HCT116 (cell line): Measurements from ENCODE around the gene TNFAIP3. TPM values are rescaled to one million over a fixed set of nuclear protein-coding genes. Genes with fewer than 3 reads are reported as not detected.

ENCODE experiments used
- ATAC-seq: fragments of 200-7000 bp; cut with Tn5 transposase; 2 replicates; pipeline ENCODE4 v1.9.1; 2020; ENCODE audit warnings: mild to moderate bottlenecking, moderate library complexity
- BruUV-seq: library from RNA; stranded (reverse); fragments of 400-500 nt; replicated peaks from 2 replicates; lab custom pipeline; 2021; lab: Mats Ljungman, UMichigan
- CTCF ChIA-PET: fragments of 300-600 bp; sonication (Branson Sonifier 250); formaldehyde crosslinking; loops from one replicate; lab custom pipeline; 2021; ENCODE audit warnings: antibody characterized with exemption; lab: Charles Lee
- POLR2A ChIA-PET: fragments of 300-600, 350-600 bp; sonication (Branson Sonifier 250); formaldehyde crosslinking; loops from one replicate; lab custom pipeline; 2021; ENCODE audit warnings: antibody characterized with exemption; lab: Charles Lee
- RAD21 ChIA-PET, 2 experiments: fragments of 300-600 bp; sonication (Branson Sonifier 250); formaldehyde crosslinking; loops; one replicate each; lab custom pipeline; 2023; ENCODE audit warnings: low total read pairs in 2 of 2; ENCODE audit not compliant: uncharacterized antibody in 2 of 2, unreplicated experiment in 2 of 2, low non-redundant PET in 1 of 2; lab: Charles Lee
- DNase-seq: peaks from one replicate; pipeline ENCODE4 v3.0.0-alpha.2; 2010; ENCODE audit warnings: low read depth, low spot score
- H2AFZ ChIP-seq: fragments of 200-600 bp; shearing (Covaris generic), sonication (generic); 2 replicates; pipeline ENCODE4 v1.6.1; 2017; ENCODE audit warnings: low read depth, mixed run types, mixed read lengths, antibody characterized with exemption, low read length; ENCODE audit not compliant: poor library complexity, severe bottlenecking
- H3K27ac ChIP-seq: 2 replicates; pipeline ENCODE4 v1.5.1; 2012; ENCODE audit warnings: low read depth, low read length
- H3K27me3 ChIP-seq: fragments of 200-600 bp; sonication (generic); 2 replicates; pipeline ENCODE4 v1.6.1; 2016; ENCODE audit warnings: mixed run types, low read length, mixed read lengths; ENCODE audit not compliant: insufficient read depth
- H3K36me3 ChIP-seq, 2 experiments: fragments of 200-500 bp in 1 of 2; fragments of 200-600 bp in 1 of 2; sonication (Bioruptor generic) in 1 of 2; sonication (generic) in 1 of 2; 2 replicates each; pipeline versions ENCODE4 v1.5.1 to v1.6.1; 2014 to 2016; ENCODE audit warnings: low read length in 2 of 2, inconsistent platforms in 1 of 2, mixed read lengths in 1 of 2, mixed run types in 1 of 2; ENCODE audit not compliant: insufficient read depth in 2 of 2, control insufficient read depth in 1 of 2
- H3K4me1 ChIP-seq, 2 experiments: fragments of 200-600 bp in 1 of 2; sonication (generic) in 1 of 2; 2 replicates each; pipeline versions ENCODE4 v1.5.1 to v1.6.1; 2012 to 2017; ENCODE audit warnings: low read length in 2 of 2, inconsistent platforms in 1 of 2, mild to moderate bottlenecking in 1 of 2, mixed read lengths in 1 of 2, mixed run types in 1 of 2, moderate library complexity in 1 of 2; ENCODE audit not compliant: insufficient read depth in 2 of 2, control insufficient read depth in 1 of 2
- H3K4me2 ChIP-seq: fragments of 200-600 bp; sonication (generic); 2 replicates; pipeline ENCODE4 v1.6.1; 2017; ENCODE audit warnings: mixed run types, low read length, mixed read lengths
- H3K4me3 ChIP-seq, 2 experiments: fragments of 200-600 bp in 1 of 2; sonication (generic) in 1 of 2; replicated peaks in 1 of 2; 2 replicates each; pipeline ENCODE4 v1.5.1; 2011 to 2016; ENCODE audit warnings: low read length in 2 of 2, control low read depth in 1 of 2, low read depth in 1 of 2, mild to moderate bottlenecking in 1 of 2, mixed read lengths in 1 of 2, mixed run types in 1 of 2
- H3K79me2 ChIP-seq: fragments of 200-600 bp; sonication (generic); 2 replicates; pipeline ENCODE4 v1.6.1; 2017; ENCODE audit warnings: mild to moderate bottlenecking, mixed run types, low read length, moderate library complexity, mixed read lengths; ENCODE audit not compliant: insufficient read depth
- H3K9ac ChIP-seq: fragments of 200-600 bp; sonication (generic); 2 replicates; pipeline ENCODE4 v1.6.1; 2016; ENCODE audit warnings: low read length, mixed read lengths
- H3K9me2 ChIP-seq: fragments of 200-600 bp; sonication (generic), shearing (Covaris generic); 2 replicates; pipeline ENCODE4 v1.6.1; 2017; ENCODE audit warnings: mixed run types, mild to moderate bottlenecking, moderate library complexity; ENCODE audit not compliant: insufficient read depth
- H3K9me3 ChIP-seq, 2 experiments: fragments of 200-500 bp in 1 of 2; fragments of 200-600 bp in 1 of 2; sonication (Bioruptor generic) in 1 of 2; sonication (generic) in 1 of 2; 2 replicates each; pipeline ENCODE4 v1.6.1; 2014 to 2017; ENCODE audit warnings: low read length in 2 of 2, mixed read lengths in 2 of 2, inconsistent platforms in 1 of 2, low read depth in 1 of 2, mild to moderate bottlenecking in 1 of 2, mixed run types in 1 of 2, moderate library complexity in 1 of 2; ENCODE audit not compliant: control insufficient read depth in 1 of 2, insufficient read depth in 1 of 2
- H4K20me1 ChIP-seq: fragments of 200-600 bp; sonication (generic), shearing (Covaris generic); 2 replicates; pipeline ENCODE4 v1.6.1; 2017; ENCODE audit warnings: mixed run types, mild to moderate bottlenecking, moderate library complexity; ENCODE audit not compliant: insufficient read depth
- ATF3 ChIP-seq: IDR thresholded peaks from 2 replicates; pipeline ENCODE4 v1.6.1; 2012
- CBX3 ChIP-seq: IDR thresholded peaks from 2 replicates; pipeline ENCODE4 v1.6.1; 2012; ENCODE audit warnings: low read depth
- CEBPB ChIP-seq: IDR thresholded peaks from 2 replicates; pipeline ENCODE4 v1.6.1; 2012; ENCODE audit warnings: low read depth
- CTCF ChIP-seq, 3 experiments: fragments of 200-600 bp in 1 of 3; sonication (generic) in 1 of 3; IDR thresholded peaks in 2 of 3; conservative IDR thresholded peaks in 1 of 3; 2 replicates each; pipeline ENCODE4 v1.5.1; 2012 to 2017; ENCODE audit warnings: low read depth in 2 of 3, low read length in 2 of 3, antibody characterized with exemption in 1 of 3, borderline replicate concordance in 1 of 3, control low read depth in 1 of 3, mild to moderate bottlenecking in 1 of 3, mixed read lengths in 1 of 3, mixed run types in 1 of 3, moderate library complexity in 1 of 3; ENCODE audit not compliant: insufficient read depth in 1 of 3
- ELF1 ChIP-seq: IDR thresholded peaks from 2 replicates; pipeline ENCODE4 v1.6.1; 2012; ENCODE audit warnings: low read depth, borderline replicate concordance
- EZH2 ChIP-seq: fragments of 200-600 bp; sonication (generic); IDR thresholded peaks from 2 replicates; pipeline ENCODE4 v1.6.1; 2017; ENCODE audit warnings: antibody characterized with exemption, mixed run types
- FOSL1 ChIP-seq: IDR thresholded peaks from 2 replicates; pipeline ENCODE4 v1.6.1; 2012; ENCODE audit warnings: low read depth
- POLR2A ChIP-seq: IDR thresholded peaks from 2 replicates; pipeline ENCODE4 v1.7.0; 2011; ENCODE audit warnings: borderline replicate concordance; ENCODE audit not compliant: insufficient read depth, insufficient read length; ENCODE audit errors: extremely low read depth
- RAD21 ChIP-seq: IDR thresholded peaks from 2 replicates; pipeline ENCODE4 v1.6.1; 2012; ENCODE audit warnings: low read depth, mild to moderate bottlenecking
- REST ChIP-seq: IDR thresholded peaks from 2 replicates; pipeline ENCODE4 v1.6.1; 2012; ENCODE audit warnings: low read depth
- TCF7L2 ChIP-seq: IDR thresholded peaks from 2 replicates; pipeline ENCODE4 v1.7.0; 2011; ENCODE audit warnings: borderline replicate concordance, inconsistent platforms; ENCODE audit not compliant: insufficient read depth, insufficient read length; ENCODE audit errors: extremely low read depth
- YY1 ChIP-seq: IDR thresholded peaks from 2 replicates; pipeline ENCODE4 v1.6.1; 2011; ENCODE audit warnings: low read length, low read depth, moderate library complexity, mild to moderate bottlenecking; ENCODE audit not compliant: insufficient replicate concordance; ENCODE audit errors: extremely low read depth
- ZBTB33 ChIP-seq: IDR thresholded peaks from 2 replicates; pipeline ENCODE4 v1.6.1; 2011; ENCODE audit warnings: mild to moderate bottlenecking, low read length, moderate library complexity; ENCODE audit not compliant: insufficient replicate concordance; ENCODE audit errors: extremely low read depth
- ZFX ChIP-seq: fragments of 450-650 bp; IDR thresholded peaks from 2 replicates; pipeline ENCODE4 v1.6.1; 2017
- intact Hi-C: fragments of 100-400 bp; cut with micrococcal nuclease; formaldehyde crosslinking; loops from 2 replicates; pipeline ENCODE4 v1.10.0; 2022
- total RNA-seq: library from RNA; stranded (reverse); gene quantifications from one replicate; pipeline ENCODE4 v1.2.1, GENCODE V29; 2021; ENCODE audit not compliant: unreplicated experiment

Gene TNFAIP3
- total RNA-seq, 1 experiment from 2014 or later, result 4.4 TPM

GRCh38 chr6:137874204-137875057 is 7.4 kb downstream of the TNFAIP3 start:
- Histone ChIP-seq H3K4me3 (no peak overlapping the region), H3K9me3 (no peaks in the 10 kb centered on the region), H3K27me3 (no peaks in the 10 kb centered on the region), H3K4me1 (no peaks in the 10 kb centered on the region; a peak in 1 of 4 replicates), H3K9ac (no peak overlapping the region), H3K36me3 (peaks cover 4 to 6% of the 10 kb centered on the region in 2 experiments; a peak in 1 of 4 replicates), H4K20me1 (no peaks in the 10 kb centered on the region), H3K79me2 (no peaks in the 10 kb centered on the region), H2AFZ (no peak overlapping the region), H3K4me2 (no peak overlapping the region), H3K9me2 (no peaks in the 10 kb centered on the region), H3K27ac (no peak overlapping the region)
- intact Hi-C loops, result no loop called here
- ATAC-seq (no peak), DNase-seq (no peak)
- ChIA-PET POLR2A (no interaction called here), RAD21 (no interaction called here), CTCF (no interaction called here)
- TF ChIP-seq CBX3, result no peak
- TF ChIP-seq CEBPB, result no peak
- TF ChIP-seq ZBTB33, result no peak
- TF ChIP-seq ATF3, result no peak
- no peak for TF ChIP-seq YY1
- TF ChIP-seq RAD21, result no peak
- TF ChIP-seq REST, result no peak
- no peak for TF ChIP-seq CTCF (IDR thresholded peaks at IDR 0.05 in 2 of 3, conservative IDR thresholded peaks at IDR 0.05 in 1 of 3; ENCODE audit: borderline replicate concordance in 1 of 3, insufficient read depth in 1 of 3, low read depth in 2 of 3, low read length in 2 of 3)
- no peak for TF ChIP-seq POLR2A
- TF ChIP-seq ZFX, result no peak
- no peak for TF ChIP-seq EZH2
- no peak for TF ChIP-seq TCF7L2
- no peak for TF ChIP-seq FOSL1
- TF ChIP-seq ELF1, result no peak
- no TSS peak for BruUV-seq
